ENCODE results near the gene UCK2. TPM values are rescaled to one million over a fixed set of nuclear protein-coding genes. Genes with fewer than 3 reads are reported as not detected.

Gene UCK2
- total RNA-seq, 2 donors from 2014 or later, result 8.8 to 19.3 TPM

DNA sequence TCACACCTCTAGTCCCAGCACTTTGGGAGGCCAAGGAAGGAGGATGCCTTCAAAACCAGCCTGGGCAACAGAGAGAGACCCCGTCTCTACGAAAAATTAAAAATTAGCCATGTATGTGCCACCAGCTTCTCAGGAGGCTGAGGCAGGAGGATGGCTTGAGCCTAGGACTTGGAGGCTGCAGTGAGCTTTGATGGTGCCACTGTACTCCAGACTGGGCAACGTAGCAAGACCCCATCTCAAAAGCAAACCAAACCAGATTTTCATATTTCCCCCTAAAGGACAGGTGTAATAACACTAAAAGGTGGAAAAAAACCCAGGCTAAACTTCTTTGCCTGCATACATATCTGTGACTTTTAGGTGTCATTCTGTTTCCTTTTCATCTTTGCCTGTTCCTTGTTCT is 3.7 kb downstream of the UCK2 start:
- H3K4me1 ChIP-seq, result peaks cover 0 to 19% of the 10 kb centered on the region in 2 donors
- no peak overlapping the region for H3K27ac ChIP-seq
- no peak overlapping the region for H3K4me3 ChIP-seq
- H3K36me3 ChIP-seq, result no peaks in the 10 kb centered on the region
- H3K27me3 ChIP-seq, result no peaks in the 10 kb centered on the region
- H3K9me3 ChIP-seq, result no peaks in the 10 kb centered on the region
- TF ChIP-seq, protein P1, sequence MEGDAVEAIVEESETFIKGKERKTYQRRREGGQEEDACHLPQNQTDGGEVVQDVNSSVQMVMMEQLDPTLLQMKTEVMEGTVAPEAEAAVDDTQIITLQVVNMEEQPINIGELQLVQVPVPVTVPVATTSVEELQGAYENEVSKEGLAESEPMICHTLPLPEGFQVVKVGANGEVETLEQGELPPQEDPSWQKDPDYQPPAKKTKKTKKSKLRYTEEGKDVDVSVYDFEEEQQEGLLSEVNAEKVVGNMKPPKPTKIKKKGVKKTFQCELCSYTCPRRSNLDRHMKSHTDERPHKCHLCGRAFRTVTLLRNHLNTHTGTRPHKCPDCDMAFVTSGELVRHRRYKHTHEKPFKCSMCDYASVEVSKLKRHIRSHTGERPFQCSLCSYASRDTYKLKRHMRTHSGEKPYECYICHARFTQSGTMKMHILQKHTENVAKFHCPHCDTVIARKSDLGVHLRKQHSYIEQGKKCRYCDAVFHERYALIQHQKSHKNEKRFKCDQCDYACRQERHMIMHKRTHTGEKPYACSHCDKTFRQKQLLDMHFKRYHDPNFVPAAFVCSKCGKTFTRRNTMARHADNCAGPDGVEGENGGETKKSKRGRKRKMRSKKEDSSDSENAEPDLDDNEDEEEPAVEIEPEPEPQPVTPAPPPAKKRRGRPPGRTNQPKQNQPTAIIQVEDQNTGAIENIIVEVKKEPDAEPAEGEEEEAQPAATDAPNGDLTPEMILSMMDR (IDR thresholded peaks at IDR 0.05), result no peak
- DNase-seq (ENCODE audit: low spot score), result no peak

- Histone ChIP-seq H3K36me3 (no peaks in the 10 kb centered on the region), H3K4me3 (no peak overlapping the region), H3K4me1 (peaks cover 0 to 22% of the 10 kb centered on the region in 2 donors), H3K27ac (no peak overlapping the region), H3K9me3 (no peaks in the 10 kb centered on the region), H3K27me3 (no peaks in the 10 kb centered on the region)
- TF ChIP-seq, protein P1 (IDR thresholded peaks at IDR 0.05), result no peak
- DNase-seq (ENCODE audit: low spot score), result no peak
Measured at GRCh38 chr1:165832902-165833301, 5.5 kb downstream of the UCK2 start.

DNA sequence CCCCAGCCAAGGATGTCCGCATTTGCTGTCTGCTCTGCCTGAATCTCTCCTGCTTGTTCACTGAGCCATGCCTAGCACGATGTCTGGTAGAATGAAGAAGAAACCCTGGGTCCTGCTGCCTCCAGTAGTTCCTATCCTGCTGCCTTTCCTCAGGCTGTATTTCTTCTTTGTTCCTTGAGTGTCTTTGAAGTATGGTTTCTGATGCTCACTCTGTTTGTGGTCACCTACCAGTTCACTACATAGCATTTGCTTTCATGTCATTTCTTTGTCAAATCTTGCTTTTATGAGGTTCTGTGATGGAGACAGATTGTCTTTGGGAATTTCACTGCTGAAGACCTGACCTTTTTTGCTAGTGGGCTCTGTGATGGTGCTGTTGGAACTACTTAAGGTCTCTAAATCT is 5.9 kb downstream of the UCK2 start:
- TF ChIP-seq, protein P1 (IDR thresholded peaks at IDR 0.05), result no peak
- Histone ChIP-seq H3K27ac (no peak overlapping the region), H3K4me3 (no peak overlapping the region), H3K27me3 (no peaks in the 10 kb centered on the region), H3K4me1 (peaks cover 0 to 22% of the 10 kb centered on the region in 2 donors), H3K36me3 (no peaks in the 10 kb centered on the region), H3K9me3 (no peaks in the 10 kb centered on the region)
- no peak for DNase-seq (ENCODE audit: low spot score)

DNA sequence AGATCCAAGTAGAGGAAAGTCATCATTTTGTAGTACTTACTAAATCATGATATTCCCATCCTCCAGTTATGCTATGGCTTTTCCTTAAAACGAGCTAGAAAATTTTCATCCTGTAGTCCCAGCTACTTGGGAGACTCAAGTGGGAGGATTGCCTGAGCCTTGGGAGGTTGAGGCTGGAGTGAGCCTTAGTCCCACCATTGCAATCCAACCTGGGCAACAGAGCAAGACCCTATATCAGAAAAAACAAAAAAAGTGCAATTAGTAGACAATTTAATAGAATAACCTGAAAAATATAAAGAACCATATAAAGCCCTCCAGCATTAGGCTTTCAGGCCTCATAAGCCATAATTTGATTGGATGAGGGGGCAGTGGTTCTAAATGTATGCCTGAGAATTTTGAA is 6.8 kb downstream of the UCK2 start:
- Histone ChIP-seq H3K36me3 (no peaks in the 10 kb centered on the region), H3K4me3 (no peak overlapping the region), H3K4me1 (peaks cover 0 to 14% of the 10 kb centered on the region in 2 donors), H3K9me3 (no peaks in the 10 kb centered on the region), H3K27me3 (no peaks in the 10 kb centered on the region), H3K27ac (no peak overlapping the region)
- TF ChIP-seq, protein P1 (IDR thresholded peaks at IDR 0.05), result no peak
- DNase-seq (ENCODE audit: low spot score), result no peak

GRCh38 chr1:165834881-165835280 is 7.5 kb downstream of the UCK2 start:
- DNase-seq (ENCODE audit: low spot score), result no peak
- H3K4me3 ChIP-seq, result no peak overlapping the region
- no peaks in the 10 kb centered on the region for H3K27me3 ChIP-seq
- TF ChIP-seq, protein P1 (IDR thresholded peaks at IDR 0.05), result no peak
- no peak overlapping the region for H3K27ac ChIP-seq
- H3K36me3 ChIP-seq, result no peaks in the 10 kb centered on the region
- H3K4me1 ChIP-seq, result peaks cover 0 to 9% of the 10 kb centered on the region in 2 donors
- H3K9me3 ChIP-seq, result no peaks in the 10 kb centered on the region

Data from right atrium auricular region (tissue), 2 donors.